Smooth muscle cell (in vitro differentiated cells): ENCODE results near the gene PTPRE. TPM values are rescaled to one million over a fixed set of nuclear protein-coding genes. Genes with fewer than 3 reads are reported as not detected.
A peak's percentile ranks its signal among the peaks of the same experiment; 100 is the strongest.

Experiments
- DNase-seq: peaks from one replicate; lab custom pipeline; 2025; ENCODE audit not compliant: unreplicated experiment; lab: John Stamatoyannopoulos, UW
- H2AFZ ChIP-seq: fragments of 200-600 bp; sonication (generic); 2 replicates; pipeline ENCODE4 v1.6.0; 2016; ENCODE audit warnings: antibody characterized with exemption, low read depth, mild to moderate bottlenecking
- H3F3A ChIP-seq: fragments of 200-600 bp; sonication (generic); 2 replicates; pipeline ENCODE4 v1.6.0; 2017; ENCODE audit warnings: antibody characterized with exemption, low read depth
- H3K27ac ChIP-seq: fragments of 200-600 bp; sonication (generic); 2 replicates; pipeline ENCODE4 v1.5.1; 2016; ENCODE audit warnings: low read depth, mild to moderate bottlenecking
- H3K27me3 ChIP-seq: fragments of 200-600 bp; sonication (generic); 2 replicates; pipeline ENCODE4 v1.6.1; 2016; ENCODE audit warnings: low read depth, mild to moderate bottlenecking
- H3K36me3 ChIP-seq: fragments of 200-600 bp; sonication (generic); 2 replicates; pipeline ENCODE4 v1.5.1; 2016; ENCODE audit warnings: low read depth
- H3K4me1 ChIP-seq: fragments of 200-600 bp; sonication (generic); 2 replicates; pipeline ENCODE4 v1.5.1; 2016; ENCODE audit warnings: low read depth
- H3K4me2 ChIP-seq: fragments of 200-600 bp; sonication (generic); 2 replicates; pipeline ENCODE4 v1.6.0; 2016; ENCODE audit warnings: mild to moderate bottlenecking
- H3K4me3 ChIP-seq: fragments of 200-600 bp; sonication (generic); 2 replicates; pipeline ENCODE4 v1.5.1; 2016; ENCODE audit warnings: mild to moderate bottlenecking
- H3K79me2 ChIP-seq: fragments of 200-600 bp; sonication (generic); 2 replicates; pipeline ENCODE4 v1.6.0; 2016; ENCODE audit warnings: low read depth, mild to moderate bottlenecking
- H3K9ac ChIP-seq: fragments of 200-600 bp; sonication (generic); 2 replicates; pipeline ENCODE4 v1.6.0; 2016; ENCODE audit warnings: low read depth
- H3K9me3 ChIP-seq: fragments of 200-600 bp; sonication (generic); replicated peaks from 2 replicates; pipeline ENCODE4 v1.5.1; 2016; ENCODE audit warnings: low read depth
- H4K20me1 ChIP-seq: fragments of 200-600 bp; sonication (generic); 2 replicates; pipeline ENCODE4 v1.6.0; 2016; ENCODE audit warnings: low read depth
- WGBS: methylation state at CpG from one replicate; pipeline ENCODE4 v1.1.7; 2016; ENCODE audit warnings: low lambda C conversion rate; 5-methylcytosine and 5-hydroxymethylcytosine counted together
- polyA plus RNA-seq: library from polyadenylated mRNA; unstranded; fragments of >200 nt; fragmentation: Nextera tagmentation; extraction: Ambion mirVana; gene quantifications from 2 replicates; pipeline ENCODE4 v1.2.1, GENCODE V29; 2016
- total RNA-seq: library from RNA; depleted of rRNA; stranded (reverse); fragments of >200 nt; gene quantifications from 2 replicates; pipeline ENCODE4 v1.2.3, GENCODE V29; 2014
- TF ChIP-seq, protein P1 (sequence below): fragments of 200-600 bp; sonication (generic); IDR thresholded peaks from 2 replicates; pipeline ENCODE4 v1.5.1; 2017; ENCODE audit warnings: borderline replicate concordance, mild to moderate bottlenecking, antibody characterized with exemption; ENCODE audit not compliant: insufficient read depth, poor library complexity, severe bottlenecking

Gene PTPRE
- total and polyA plus RNA-seq, 2 experiments from 2014 or later = 17.1 to 22.7 TPM

DNA sequence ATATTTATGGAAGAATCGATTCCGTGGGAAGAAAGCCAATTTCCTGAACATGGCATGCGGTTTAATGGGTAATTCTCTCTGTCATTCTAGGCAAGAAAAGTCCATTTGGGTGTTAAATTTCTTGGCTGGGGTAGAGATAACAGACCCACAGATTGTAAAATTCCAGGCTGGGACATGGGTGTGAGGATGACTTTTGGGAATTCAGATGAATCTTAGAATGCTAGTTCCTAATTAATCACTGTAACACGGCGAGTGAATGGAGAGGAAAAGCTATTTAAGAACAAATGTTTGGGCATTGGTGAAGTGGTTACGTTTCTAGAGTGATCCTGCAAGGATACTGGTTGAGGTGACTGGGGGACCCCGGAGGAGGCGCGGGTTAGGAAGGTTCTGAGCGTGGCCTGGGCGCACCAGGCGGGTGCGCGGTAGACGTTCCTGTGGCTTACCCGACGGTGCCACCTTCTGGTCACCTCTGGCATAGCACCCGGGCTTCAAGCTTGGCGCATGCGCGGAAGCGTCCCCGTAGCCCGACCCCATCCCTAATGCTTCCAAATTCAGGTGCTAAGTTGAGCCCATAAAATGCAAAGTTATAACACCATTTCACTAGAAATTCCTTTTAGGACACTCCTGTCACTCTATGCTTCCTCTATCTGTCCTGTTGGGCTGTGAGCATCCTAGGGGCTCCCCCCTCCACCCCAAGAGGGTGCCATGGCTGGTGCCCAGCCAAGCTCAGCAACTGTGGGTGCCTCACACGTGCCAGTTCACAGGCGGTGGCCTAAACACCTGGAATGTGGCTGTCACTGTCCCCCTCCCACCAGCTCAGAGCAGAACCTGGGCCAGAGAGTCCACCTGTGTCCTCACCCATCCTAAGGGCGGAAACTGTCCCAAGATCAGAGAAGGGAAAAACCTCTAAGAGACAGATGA, 104.4 kb downstream of the PTPRE start:
- Histone ChIP-seq H3K27me3 (no peaks in the 10 kb centered on the region), H2AFZ (no peak overlapping the region), H3K4me1 (peaks cover 9% of the 10 kb centered on the region), H3K79me2 (no peaks in the 10 kb centered on the region), H3K36me3 (no peaks in the 10 kb centered on the region), H3K4me2 (peak overlapping the region; percentile 72), H3K9me3 (no peaks in the 10 kb centered on the region), H4K20me1 (peaks cover 33% of the 10 kb centered on the region), H3F3A (peaks cover 4% of the 10 kb centered on the region), H3K4me3 (peak overlapping the region; percentile 7), H3K9ac (no peak overlapping the region), H3K27ac (no peak overlapping the region)
- peak; percentile 65 for DNase-seq
- TF ChIP-seq, protein P1, sequence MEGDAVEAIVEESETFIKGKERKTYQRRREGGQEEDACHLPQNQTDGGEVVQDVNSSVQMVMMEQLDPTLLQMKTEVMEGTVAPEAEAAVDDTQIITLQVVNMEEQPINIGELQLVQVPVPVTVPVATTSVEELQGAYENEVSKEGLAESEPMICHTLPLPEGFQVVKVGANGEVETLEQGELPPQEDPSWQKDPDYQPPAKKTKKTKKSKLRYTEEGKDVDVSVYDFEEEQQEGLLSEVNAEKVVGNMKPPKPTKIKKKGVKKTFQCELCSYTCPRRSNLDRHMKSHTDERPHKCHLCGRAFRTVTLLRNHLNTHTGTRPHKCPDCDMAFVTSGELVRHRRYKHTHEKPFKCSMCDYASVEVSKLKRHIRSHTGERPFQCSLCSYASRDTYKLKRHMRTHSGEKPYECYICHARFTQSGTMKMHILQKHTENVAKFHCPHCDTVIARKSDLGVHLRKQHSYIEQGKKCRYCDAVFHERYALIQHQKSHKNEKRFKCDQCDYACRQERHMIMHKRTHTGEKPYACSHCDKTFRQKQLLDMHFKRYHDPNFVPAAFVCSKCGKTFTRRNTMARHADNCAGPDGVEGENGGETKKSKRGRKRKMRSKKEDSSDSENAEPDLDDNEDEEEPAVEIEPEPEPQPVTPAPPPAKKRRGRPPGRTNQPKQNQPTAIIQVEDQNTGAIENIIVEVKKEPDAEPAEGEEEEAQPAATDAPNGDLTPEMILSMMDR = peak; percentile 98
- WGBS = 20% methylated on average over 27 of the region's 27 CpGs

DNA sequence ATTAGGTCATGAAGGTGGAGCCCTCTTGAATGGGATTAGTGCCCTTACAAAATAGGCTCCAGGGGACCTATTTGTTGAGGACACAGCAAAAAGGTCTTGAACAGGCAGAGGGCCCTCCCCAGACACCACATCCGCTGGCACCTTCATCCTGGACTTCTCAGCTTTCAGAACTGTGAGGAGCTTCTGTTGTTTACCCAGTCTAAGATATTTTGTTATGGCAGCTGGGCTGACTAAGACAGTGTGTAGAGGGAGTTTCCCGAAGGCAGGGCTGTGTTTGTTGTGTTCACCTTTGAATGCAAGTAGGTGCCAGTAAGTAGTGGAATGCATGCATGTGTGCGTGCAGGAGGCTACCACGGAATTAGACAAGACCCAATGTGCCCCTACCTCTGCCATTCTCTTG, 106.7 kb downstream of the PTPRE start:
- H3K36me3 ChIP-seq = no peaks in the 10 kb centered on the region
- H4K20me1 ChIP-seq = peaks cover 52% of the 10 kb centered on the region
- no peak overlapping the region for H3K4me3 ChIP-seq
- TF ChIP-seq, protein P1 = no peak
- DNase-seq = no peak
- peaks cover 4% of the 10 kb centered on the region for H3F3A ChIP-seq
- 93% methylated on average over 4 of the region's 4 CpGs for WGBS
- peaks cover 9% of the 10 kb centered on the region for H3K4me1 ChIP-seq
- no peak overlapping the region for H2AFZ ChIP-seq
- no peak overlapping the region for H3K9ac ChIP-seq
- H3K9me3 ChIP-seq = no peaks in the 10 kb centered on the region
- no peak overlapping the region for H3K4me2 ChIP-seq
- no peaks in the 10 kb centered on the region for H3K27me3 ChIP-seq
- no peaks in the 10 kb centered on the region for H3K79me2 ChIP-seq
- H3K27ac ChIP-seq = no peak overlapping the region

DNA sequence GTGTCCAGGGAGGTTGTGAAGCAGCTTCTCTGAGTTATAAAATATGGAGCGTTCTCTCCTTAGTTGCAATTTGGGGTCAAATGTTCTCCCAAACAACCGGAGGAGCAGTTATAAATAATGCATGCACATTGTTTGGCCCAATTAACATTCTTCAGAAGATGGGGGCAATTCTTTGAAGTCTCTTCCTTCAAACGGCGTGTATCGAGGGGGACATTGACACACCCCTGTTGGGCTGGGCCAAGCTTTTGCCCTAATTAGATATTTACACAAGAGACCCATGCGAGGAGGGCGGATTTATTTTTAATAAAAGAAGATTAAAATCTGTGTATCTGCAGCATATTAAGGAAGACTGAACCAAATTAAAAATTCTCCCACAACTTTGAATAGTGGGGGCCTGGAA, 107.3 kb downstream of the PTPRE start:
- H3K4me2 ChIP-seq = no peak overlapping the region
- no peak overlapping the region for H2AFZ ChIP-seq
- no peaks in the 10 kb centered on the region for H3K36me3 ChIP-seq
- no peak overlapping the region for H3K9ac ChIP-seq
- no peaks in the 10 kb centered on the region for H3K9me3 ChIP-seq
- H3K27ac ChIP-seq = no peak overlapping the region
- H3K27me3 ChIP-seq = no peaks in the 10 kb centered on the region
- peaks cover 4% of the 10 kb centered on the region for H3F3A ChIP-seq
- no peaks in the 10 kb centered on the region for H3K79me2 ChIP-seq
- TF ChIP-seq, protein P1 = no peak
- no peak for DNase-seq
- peaks cover 56% of the 10 kb centered on the region for H4K20me1 ChIP-seq
- no peak overlapping the region for H3K4me3 ChIP-seq
- peaks cover 9% of the 10 kb centered on the region for H3K4me1 ChIP-seq
- WGBS = 95% methylated on average over 7 of the region's 7 CpGs
